EH (cell line): ENCODE results near the gene PPP1R27.

ENCODE experiments used
- DNase-seq: peaks from one replicate; pipeline ENCODE4 v3.0.0-alpha.2; 2015; ENCODE audit warnings: low read depth

Gene PPP1R27

GRCh38 chr17:81860756-81861568 is 26.1 kb upstream of the PPP1R27 start:
- DNase-seq = peak; percentile 100

- no peak for DNase-seq
These were observed 25.3 kb upstream of the PPP1R27 start, which contains the start of gene P4HB for GRCh38 chr17:81859906-81860755. Gene P4HB, minus strand, starts transcription at chr17:81860535. Its CDS starts 64 bp downstream, at chr17:81860471.

- peak; percentile 32 for DNase-seq
These were observed 24.4 kb upstream of the PPP1R27 start for GRCh38 chr17:81858967-81859905.

- DNase-seq = no peak
These were observed 23.5 kb upstream of the PPP1R27 start for GRCh38 chr17:81858170-81858966.

- no peak for DNase-seq
These were observed 20.3 kb upstream of the PPP1R27 start for GRCh38 chr17:81854974-81855774.

- DNase-seq = no peak
These were observed 17.4 kb upstream of the PPP1R27 start for GRCh38 chr17:81852237-81852636.

GRCh38 chr17:81851423-81851822 is 16.6 kb upstream of the PPP1R27 start:
- no peak for DNase-seq

- DNase-seq = no peak
These were observed 14.6 kb upstream of the PPP1R27 start for GRCh38 chr17:81849457-81849856.

- no peak for DNase-seq
These were observed 12.2 kb upstream of the PPP1R27 start for GRCh38 chr17:81846743-81847689.

- DNase-seq = no peak
These were observed 11.3 kb upstream of the PPP1R27 start for GRCh38 chr17:81845881-81846742.

- DNase-seq = no peak
These were observed 10.5 kb upstream of the PPP1R27 start for GRCh38 chr17:81845361-81845760.

GRCh38 chr17:81844887-81845286 is 10.0 kb upstream of the PPP1R27 start:
- no peak for DNase-seq

GRCh38 chr17:81844327-81844851 is 9.5 kb upstream of the PPP1R27 start:
- DNase-seq = no peak

- DNase-seq = no peak
These were observed 9.0 kb upstream of the PPP1R27 start for GRCh38 chr17:81843713-81844326.

- no peak for DNase-seq
These were observed 8.1 kb upstream of the PPP1R27 start for GRCh38 chr17:81842725-81843504.

- no peak for DNase-seq
These were observed 7.5 kb upstream of the PPP1R27 start for GRCh38 chr17:81842378-81842724.

GRCh38 chr17:81841866-81842265 is 7.0 kb upstream of the PPP1R27 start:
- DNase-seq = no peak
